Mucosa of gallbladder (tissue), 1 donor: ENCODE measurements around the gene GRAMD2B. TPM values are rescaled to one million over a fixed set of nuclear protein-coding genes. Genes with fewer than 3 reads are reported as not detected.
"Not testable (repeated sequence)": the region's sequence is repeated elsewhere in the genome, so short reads cannot be mapped to it uniquely, and the experiment has no call there.

Source experiments
- DNase-seq: peaks from one replicate; pipeline ENCODE4 v3.0.0-alpha.2; 2020; ENCODE audit warnings: low spot score
- total RNA-seq: library from RNA; stranded (reverse); gene quantifications from one replicate; pipeline ENCODE4 v1.2.1, GENCODE V29; 2021
- donor health status: DM: no; HTN: no; CAD: no.

GRAMD2B gene
- total RNA-seq, 1 donor from 2014 or later: 18.8 TPM

DNA sequence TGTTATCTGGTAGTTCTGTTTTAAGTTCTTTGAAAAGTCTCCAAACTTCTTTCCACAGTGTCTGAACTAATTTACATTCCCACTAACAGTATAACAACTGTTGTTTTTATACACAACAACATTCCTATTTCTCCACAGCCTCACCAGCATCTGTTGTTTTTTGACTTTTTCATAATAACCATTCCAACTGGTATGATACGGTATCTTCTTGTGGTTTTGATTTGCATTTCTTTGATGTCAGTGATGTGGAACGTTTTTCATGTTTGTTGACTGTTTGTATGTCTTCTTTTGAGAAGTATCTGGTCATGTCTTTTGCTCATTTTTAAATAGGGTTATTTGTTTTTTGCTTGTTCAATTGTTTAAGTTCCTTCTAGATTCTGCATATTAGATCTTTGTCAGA is 12.6 kb upstream of the GRAMD2B start:
- DNase-seq: no peak

DNA sequence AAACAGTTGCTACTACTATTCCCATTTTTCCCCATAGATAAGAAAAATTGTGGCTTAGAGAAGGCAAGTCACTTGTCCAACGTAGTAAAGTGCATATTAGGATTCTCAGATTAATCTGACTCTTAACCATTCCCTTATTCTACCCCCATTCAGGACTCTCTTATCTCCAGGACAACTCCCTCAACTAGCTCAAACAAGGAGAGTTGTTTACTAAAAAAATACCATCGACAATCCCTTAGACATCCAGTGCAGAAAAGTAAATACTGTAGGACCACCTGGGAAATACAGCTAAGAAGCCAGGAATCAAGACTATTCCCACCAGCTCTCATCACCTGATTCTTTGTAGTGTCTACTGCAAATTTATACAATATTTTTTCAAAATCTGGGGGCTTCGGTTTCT is 9.4 kb upstream of the GRAMD2B start:
- no peak for DNase-seq

DNA sequence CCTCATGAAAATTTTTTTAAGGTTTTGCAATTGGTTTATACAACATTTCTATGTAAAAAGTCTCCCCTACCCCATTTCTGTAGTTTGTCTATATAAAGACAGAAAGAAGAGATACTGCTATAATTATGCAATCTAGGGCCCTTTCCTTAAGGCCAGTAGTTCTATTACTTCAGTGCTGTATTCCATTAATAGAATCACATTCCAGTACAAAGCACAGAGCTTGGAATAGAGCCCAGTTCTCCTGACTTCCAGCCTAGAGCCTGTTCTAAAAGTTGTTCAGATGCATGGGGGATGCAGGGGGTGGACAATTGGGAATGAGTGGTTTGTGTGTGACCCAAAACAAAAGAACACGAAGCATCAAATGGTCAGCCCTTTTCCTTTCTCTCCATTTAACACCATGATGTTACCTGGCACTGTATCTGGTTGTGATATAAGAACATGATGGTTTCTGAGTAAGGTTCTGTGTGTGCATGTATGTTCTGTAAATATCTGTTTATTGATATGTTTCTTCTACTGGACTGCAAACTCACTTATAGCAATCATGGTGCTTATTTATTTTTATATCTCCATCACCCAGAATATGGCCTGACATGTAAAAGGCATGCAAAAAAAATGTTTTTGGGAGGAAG is 8.2 kb upstream of the GRAMD2B start:
- DNase-seq: peak; percentile 50

DNA sequence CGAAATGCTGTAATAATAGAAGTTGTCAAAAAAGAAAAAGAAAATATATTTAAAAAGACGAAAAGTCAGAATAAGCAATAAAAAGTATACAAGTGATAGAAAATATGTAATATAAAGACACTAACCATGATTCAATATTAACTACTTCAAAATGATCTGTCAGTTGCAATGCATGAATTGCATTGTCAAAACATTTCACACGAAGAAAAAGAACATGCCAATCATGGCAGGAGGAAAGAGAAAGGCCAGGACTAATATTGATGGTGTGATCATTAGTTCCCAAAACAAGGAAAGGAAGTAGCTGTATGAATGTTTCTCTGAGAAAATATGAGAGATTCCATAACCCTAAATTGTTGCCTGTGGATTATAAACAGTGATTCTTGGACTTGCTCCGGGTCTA is 7.4 kb upstream of the GRAMD2B start:
- DNase-seq: no peak

DNA sequence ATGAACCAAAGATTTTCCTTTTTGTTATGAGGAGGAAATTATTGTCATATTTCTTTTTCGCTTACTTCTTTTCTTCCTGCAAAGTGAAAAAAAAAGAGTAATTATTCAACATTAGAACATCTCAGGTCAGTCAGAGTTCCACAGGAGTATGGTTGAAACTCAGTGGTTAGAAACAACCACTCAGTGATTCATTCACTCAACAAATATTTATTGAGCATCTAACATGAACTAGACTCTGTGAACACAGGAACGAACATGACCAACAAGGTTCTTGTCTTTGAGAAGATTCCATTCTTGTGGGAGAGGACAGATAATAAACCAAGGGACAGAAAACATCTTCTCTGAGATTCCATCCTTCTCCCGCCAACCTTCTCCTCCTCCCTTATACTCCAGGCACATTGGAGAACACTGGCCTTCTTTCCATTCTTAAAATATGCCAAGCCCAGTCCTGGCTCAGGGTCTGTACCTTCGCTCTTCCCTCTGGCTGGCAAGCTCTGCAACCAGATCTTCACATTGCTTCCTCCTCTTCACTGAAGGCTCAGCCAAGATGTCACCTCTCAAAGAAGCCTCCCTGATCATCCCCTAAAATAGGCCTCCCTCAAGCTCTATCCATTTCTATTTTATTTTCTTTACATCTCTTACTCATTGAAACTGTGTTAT is 6.8 kb upstream of the GRAMD2B start:
- DNase-seq: no peak

DNA sequence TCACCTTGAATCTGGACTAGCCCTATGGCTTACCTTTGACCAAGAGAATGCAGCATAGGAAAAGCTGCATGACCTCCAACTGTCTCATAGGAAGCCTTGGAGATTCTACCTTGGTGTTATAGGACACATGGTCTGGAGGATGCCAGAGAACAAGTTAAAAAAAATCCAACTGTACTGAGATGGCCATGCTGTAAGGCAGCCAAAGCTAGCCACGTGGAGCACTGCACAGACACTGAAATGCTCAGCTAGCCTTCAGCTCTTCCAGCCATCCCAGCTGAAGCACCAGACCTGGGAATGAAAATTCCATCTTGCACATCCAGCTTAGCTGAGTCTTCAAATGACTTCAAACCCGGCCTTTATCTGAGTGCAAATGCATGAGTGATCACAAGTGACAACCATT is 6.0 kb upstream of the GRAMD2B start:
- DNase-seq: no peak

DNA sequence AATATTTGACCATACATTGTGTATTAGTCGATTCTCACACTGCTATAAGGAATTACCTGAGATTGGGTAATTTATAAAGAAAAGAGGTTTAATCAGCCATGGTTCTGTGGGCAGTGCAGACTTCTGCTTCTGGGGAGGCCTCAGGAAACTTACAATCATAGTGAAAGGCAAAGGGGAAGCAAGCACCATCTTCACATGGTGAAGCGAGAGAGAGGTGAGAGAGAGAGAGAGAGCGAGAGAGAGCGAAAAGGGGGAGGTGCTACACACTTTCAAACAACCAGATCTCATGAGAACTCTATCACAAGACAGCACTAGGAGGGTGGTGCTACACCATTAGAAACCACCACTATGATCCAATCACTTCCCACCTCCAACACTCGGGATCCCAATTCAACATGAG is 4.1 kb upstream of the GRAMD2B start:
- no peak for DNase-seq

DNA sequence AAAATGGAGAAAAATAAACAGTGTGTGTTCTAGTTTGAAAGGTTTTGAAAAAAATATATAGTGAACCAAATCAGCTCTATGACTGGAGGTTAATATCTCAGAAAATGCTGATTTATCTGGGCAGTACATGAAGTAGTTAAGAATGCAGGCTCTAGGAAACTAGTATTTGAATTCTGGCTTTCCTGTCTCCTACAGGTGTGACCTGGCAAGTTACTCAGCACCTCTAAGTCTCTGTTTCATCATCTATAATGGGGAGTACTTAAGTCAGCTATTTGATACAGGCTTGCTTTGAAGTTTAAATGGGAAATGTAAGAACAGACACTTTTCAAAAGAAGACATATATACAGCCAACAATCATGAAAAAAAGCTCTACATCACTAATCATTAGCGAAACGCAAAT is 5.2 kb downstream of the GRAMD2B start:
- DNase-seq: no peak

DNA sequence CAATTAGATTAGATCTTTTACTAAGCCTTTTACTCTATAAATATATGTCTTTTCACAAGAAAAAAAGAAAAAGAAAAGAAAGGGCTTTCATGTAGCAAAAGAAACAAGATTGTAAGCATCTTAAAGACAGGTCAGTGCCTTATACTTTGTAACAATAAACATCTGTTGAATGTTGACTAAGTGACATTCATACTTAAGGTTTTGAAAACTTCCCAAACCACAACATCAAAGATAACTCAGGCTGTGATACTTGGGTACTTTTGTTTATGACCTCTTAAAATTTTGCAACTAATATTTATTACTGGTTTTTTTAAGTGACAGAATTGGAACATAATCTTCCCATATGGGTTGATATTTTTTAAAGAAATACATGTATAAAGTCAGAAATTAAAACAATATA is 7.4 kb downstream of the GRAMD2B start:
- DNase-seq: no peak

DNA sequence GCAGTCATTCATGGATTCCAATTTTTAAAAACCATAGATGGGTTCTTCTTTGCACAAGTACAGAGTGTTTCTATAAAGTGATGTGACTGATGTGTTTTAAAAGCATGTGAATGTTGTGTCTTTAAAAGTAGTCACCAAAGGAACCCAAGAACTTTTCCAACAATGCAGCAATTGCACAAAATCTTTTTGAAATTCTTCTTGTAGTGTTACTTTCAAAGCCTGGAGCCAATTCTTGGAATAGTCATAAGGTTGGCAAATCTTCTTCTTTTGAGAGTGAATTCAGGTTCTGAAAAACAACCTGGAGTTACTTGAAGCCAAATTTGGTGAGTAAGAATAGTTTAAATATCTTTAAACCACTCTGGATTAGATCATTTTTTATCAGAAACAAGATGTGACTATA is 10.5 kb downstream of the GRAMD2B start:
- no peak for DNase-seq

DNA sequence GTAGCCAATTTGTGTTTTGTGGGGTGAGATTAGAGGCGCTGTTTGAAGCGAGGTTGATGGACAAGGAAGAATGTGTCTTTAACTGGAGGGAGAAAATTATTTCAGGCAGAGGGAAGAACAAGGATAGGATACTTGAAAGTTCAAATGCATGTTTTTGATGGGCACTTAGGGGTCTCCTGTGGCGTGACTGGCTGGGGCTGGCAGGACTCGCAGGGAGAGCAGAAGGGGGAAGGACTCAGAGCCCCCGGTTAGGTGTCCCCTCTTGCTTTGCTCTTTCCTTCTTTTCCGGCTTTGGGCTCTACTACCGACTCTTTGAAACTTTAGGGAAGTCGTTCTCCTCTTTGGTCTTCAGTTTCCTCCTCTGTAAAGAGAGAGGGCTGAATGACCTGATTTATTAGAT is 12.1 kb downstream of the GRAMD2B start:
- DNase-seq: no peak

DNA sequence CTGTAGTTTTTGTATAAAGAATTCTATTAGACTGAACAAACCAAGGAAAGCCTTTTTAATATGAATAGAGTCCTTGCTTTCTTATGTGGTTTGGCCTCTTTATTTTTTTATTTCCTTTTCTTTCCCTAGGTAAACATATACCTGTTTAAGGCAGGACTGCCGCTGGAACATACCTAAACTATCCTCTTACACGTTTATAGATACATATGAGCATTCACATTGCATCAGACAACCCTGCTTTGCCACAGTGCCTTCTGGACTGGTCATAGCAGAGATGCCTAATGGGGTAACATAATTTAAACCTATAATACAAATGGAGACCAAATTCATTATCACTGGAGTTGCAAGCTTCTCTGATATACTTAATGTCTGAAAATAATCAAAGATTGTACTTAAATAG is 12.5 kb downstream of the GRAMD2B start:
- DNase-seq: no peak

DNA sequence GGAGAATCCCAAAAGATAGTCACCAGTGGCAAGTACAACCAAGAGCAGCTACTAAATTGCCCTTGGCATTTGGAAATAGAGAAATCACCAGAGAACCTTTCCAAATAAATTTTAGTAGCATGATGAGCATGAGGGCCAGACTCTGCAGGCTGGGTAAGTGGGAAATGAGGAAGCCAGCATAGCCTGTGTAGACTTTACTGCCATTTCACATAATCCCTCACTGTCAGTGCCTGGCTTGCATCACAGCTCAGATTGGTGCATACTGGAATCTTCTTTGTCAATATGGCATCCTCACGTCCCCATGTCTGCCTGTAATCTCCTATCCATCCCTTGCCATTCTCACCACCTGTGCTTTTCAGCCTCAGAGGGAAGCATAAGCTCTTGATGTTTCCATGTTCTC is 14.5 kb downstream of the GRAMD2B start:
- no peak for DNase-seq

DNA sequence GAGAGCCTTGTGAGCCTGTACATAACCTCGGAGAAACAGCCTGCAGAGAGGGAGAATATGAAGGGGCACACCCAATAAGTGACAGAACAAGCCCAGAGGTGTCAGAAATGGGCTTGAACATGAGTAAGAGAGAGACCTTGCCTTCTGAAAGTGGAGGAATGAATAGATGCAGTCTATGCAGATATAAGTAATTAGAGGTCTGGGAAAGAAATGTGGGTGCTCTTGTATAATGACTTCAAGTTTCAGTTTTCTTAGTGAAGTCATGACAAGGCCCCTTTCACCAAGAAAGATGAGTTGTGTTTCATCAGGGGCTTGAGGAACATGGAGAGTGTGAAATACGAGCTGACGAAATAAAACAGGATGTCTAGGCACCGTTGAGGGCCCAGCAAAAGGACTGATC is 15.1 kb downstream of the GRAMD2B start:
- no peak for DNase-seq

DNA sequence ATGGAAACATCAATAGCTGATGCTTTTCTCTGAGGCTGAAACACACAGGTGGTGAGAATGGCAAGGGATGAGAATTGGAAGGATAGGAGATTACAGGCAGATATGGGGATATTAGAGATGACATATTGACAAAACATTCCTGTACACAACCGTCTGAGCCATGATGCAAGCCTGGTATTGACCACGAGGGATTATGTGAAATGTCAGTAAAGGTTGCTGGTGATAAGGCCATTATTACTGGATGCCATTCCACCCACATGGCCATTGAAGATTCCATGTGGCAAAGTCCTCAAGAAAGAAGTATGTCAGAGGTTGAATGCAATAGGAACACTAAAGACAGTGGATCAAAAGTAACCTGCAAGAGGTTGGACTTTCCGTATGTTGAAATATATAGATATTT is 15.7 kb downstream of the GRAMD2B start:
- DNase-seq: no peak

DNA sequence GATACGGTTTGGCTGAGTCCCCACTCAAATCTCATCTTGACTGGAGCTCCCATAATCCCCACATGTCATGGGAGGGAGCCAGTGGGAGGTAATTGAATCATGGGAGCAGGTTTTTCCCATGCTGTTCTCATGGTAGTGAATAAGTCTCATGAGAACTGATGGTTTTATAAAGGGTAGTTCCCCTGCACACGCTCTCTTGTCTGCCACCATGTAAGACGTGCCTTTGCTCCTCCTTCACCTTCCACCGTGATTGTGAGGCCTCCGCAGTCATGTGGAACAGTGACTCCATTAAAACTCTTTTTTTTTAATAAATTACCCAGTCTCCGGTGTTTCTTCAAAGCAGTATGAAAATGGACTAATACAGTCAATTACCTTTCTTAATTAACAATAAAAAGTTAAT is 16.5 kb downstream of the GRAMD2B start:
- DNase-seq: not testable (repeated sequence)

DNA sequence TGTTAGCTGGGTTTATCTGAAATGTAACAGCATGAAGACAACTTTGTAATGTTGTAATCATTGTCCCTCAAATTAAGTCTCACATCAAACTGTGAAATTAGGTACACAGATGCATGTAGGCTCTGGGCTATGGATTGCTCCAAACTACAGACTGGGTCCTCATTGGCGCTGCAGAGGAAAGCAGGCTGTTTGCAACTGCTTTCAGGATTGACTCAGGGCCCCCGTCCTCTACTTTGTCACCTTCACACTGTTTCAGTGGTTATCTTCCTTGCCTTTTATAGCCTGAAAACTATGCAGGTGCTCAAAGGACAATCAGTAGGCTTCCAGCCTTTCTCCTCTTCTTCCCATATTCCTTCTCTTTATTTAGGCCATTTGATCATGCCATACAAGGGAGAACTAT is 18.0 kb downstream of the GRAMD2B start:
- DNase-seq: no peak

DNA sequence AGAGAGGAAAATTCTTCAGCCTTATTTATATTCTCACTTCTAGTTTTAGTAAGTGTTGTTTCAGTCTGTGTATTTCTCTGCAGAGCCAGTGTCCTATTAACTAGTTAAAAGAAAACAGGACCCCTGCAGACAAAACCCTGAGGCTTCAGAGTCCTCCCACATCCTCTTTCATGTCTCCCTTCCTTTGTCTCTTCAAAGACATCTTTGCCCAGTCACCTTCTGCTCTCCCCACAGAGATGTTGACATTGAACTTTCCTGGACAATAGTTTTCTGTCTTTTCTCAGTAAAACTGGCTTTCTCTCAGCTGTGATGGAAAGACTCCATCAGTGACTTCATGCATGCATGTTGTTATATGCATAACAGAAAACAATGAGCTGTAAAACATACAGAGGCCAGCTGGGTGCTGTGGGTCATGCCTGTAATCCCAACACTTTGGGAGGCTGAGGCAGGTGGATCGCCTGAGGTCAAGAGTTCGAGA is 20.2 kb downstream of the GRAMD2B start:
- DNase-seq: no peak

DNA sequence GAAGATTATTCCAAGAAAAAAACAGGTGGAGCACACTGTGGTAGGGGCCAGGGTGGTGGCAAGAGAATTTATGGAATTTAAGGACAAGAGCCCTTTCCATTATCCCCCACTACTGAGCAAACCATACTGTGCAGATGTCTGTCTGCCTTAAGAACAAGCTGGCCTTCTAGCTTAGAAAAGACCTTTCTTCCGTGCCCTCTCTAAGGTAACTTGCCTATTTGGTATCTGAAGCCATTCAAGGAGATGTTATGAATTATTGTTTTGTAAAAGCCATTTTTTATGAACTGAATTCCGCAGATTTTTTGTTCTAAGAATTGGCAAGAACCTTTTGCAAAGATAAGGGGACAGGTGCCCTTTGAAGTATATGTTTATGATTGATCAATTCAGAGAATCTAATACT is 20.9 kb downstream of the GRAMD2B start:
- no peak for DNase-seq

DNA sequence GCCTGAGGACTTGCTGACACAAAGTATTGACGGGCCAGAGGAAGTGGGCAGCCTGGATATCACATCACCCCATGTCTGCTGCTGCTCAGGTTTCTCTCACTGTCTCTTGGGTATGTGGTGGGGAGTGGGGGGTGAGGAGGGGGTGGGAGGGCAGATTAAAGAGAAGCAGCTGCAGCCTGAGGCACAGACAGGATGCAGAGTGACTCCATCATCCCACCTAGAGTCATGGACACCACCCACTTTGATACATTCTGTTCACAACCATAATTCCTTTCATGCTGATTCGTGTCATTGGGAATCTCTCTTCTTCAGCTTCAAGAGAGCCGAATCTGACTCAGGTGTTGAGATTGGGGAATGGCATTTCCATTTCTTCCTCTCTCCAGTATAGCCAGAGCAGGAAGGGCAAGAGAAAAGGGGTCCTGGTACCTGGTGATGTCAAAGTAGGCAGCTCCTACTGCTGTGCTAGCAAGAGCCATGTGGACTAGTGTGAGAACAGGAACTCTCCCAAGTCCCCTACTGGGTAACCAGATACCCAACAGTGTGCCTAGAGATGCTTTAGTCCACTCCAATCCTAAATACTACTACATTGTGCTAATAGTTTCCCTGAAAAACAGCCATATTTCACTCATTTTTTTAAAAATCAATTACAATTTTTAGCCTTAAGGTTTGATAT is 22.4 kb downstream of the GRAMD2B start:
- no peak for DNase-seq

DNA sequence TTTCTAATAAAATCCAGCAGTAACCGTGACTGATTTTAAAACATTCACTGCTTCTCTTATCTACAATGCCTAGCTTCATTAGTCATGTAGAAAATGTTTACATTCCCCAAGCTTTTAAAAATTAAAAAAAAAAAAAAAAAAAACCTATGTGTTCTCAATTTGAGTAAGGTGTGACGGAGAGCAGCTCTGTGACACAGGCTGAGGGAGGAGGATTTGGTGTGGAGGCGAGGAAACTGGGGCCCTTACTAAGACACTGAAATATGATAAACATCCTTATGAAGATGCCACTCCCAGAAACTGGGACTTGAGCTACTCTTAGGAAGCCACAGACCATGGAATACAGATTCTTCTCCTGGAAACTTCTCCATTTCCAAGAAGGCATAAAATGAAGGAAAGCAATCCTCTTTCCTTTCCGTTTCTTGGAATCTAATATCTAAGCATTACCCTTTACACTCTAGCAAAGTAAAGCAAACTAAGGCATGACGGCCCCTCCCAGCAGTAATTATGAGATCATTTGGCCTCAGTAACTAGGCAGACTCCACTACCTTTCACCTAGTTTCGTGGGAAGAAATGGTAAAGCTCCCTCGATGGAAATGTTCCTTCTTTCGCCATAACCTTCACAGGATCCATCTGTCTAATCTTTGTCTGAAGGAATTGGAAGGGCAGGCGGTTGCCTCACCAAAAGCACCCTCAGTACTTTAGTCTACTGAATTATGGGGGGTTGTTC is 23.5 kb downstream of the GRAMD2B start:
- DNase-seq: no peak

DNA sequence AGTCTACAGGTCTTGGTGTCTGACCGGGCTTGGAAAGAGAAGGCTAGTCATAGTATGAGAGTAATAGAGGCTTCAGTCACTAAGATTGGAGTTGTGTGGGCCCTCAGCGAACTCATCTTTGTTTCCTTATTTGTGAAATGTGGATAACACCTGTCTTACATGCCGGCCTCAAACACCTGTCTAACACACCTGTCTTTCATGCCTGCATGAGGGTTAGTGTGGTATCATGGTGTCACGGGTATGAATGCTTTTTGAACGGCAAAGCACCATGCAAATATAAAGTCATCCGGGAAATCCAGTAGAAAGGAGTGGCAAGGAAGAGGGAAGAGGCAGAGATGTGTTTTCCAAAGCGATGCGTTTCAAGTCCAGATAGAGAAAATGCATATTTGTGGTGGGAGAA is 25.5 kb downstream of the GRAMD2B start:
- no peak for DNase-seq
